Measurements from ENCODE around the gene MAPKAP1. TPM values are rescaled to one million over a fixed set of nuclear protein-coding genes. Genes with fewer than 3 reads are reported as not detected.
A peak's percentile ranks its signal among the peaks of the same experiment; 100 is the strongest.

The MAPKAP1 gene
- total and polyA plus RNA-seq, 2 of the 13 experiments (the other 11 are each of a cell fraction or from before 2014, with no cell fraction given): 45.0 to 64.3 TPM

- TF ChIP-seq ESRRA (CRISPR knock-in tag; IDR thresholded peaks at IDR 0.05; ENCODE audit: low read depth): no peak
- TF ChIP-seq, protein P1, sequence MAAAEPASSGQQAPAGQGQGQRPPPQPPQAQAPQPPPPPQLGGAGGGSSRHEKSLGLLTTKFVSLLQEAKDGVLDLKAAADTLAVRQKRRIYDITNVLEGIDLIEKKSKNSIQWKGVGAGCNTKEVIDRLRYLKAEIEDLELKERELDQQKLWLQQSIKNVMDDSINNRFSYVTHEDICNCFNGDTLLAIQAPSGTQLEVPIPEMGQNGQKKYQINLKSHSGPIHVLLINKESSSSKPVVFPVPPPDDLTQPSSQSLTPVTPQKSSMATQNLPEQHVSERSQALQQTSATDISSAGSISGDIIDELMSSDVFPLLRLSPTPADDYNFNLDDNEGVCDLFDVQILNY (CRISPR knock-in tag; conservative IDR thresholded peaks at IDR 0.05): 0 out of 2 replicates have a peak, but pooled peaks have one; percentile 27
- TF ChIP-seq SMARCC2 (IDR thresholded peaks at IDR 0.05): no peak
- no peak for TF ChIP-seq ZNF263 (CRISPR knock-in tag; IDR thresholded peaks at IDR 0.05)
- TF ChIP-seq TBX2 (CRISPR knock-in tag; IDR thresholded peaks at IDR 0.05; ENCODE audit: borderline replicate concordance): 0 out of 2 replicates have a peak, but pooled peaks have one; percentile 30
- no peak for TF ChIP-seq ZNF484 (CRISPR knock-in tag; IDR thresholded peaks at IDR 0.05; ENCODE audit: borderline replicate concordance, low read depth)
- TF ChIP-seq, protein P2, sequence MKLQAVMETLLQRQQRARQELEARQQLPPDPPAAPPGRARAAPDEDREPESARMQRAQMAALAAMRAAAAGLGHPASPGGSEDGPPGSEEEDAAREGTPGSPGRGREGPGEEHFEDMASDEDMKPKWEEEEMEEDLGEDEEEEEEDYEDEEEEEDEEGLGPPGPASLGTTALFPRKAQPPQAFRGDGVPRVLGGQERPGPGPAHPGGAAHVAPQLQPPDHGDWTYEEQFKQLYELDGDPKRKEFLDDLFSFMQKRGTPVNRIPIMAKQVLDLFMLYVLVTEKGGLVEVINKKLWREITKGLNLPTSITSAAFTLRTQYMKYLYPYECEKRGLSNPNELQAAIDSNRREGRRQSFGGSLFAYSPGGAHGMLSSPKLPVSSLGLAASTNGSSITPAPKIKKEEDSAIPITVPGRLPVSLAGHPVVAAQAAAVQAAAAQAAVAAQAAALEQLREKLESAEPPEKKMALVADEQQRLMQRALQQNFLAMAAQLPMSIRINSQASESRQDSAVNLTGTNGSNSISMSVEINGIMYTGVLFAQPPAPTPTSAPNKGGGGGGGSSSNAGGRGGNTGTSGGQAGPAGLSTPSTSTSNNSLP (IDR thresholded peaks at IDR 0.05; ENCODE audit: low read depth, low read length): no peak
- TF ChIP-seq SIN3A (IDR thresholded peaks at IDR 0.05; ENCODE audit: borderline replicate concordance, low read depth, low read length): no peak
- TF ChIP-seq CENPT (CRISPR knock-in tag; IDR thresholded peaks at IDR 0.05; ENCODE audit: low read depth): peak; percentile 34; the same call in 1 of the 2 replicates
- peak; percentile 65 for TF ChIP-seq ZFX (CRISPR knock-in tag; IDR thresholded peaks at IDR 0.05; ENCODE audit: low read depth)
- no peak for TF ChIP-seq TMF1 (CRISPR knock-in tag; IDR thresholded peaks at IDR 0.05; ENCODE audit: low read depth)
- TF ChIP-seq ZNF713 (CRISPR knock-in tag; IDR thresholded peaks at IDR 0.05): no peak
- TF ChIP-seq ZSCAN31 (CRISPR knock-in tag; IDR thresholded peaks at IDR 0.05; ENCODE audit: low read depth): 0 out of 2 replicates have a peak, but pooled peaks have one; percentile 15
- TF ChIP-seq IRX3 (CRISPR knock-in tag; IDR thresholded peaks at IDR 0.05; ENCODE audit: borderline replicate concordance, low read depth): 0 out of 2 replicates have a peak, but pooled peaks have one; percentile 56
- no peak for TF ChIP-seq ZNF883 (CRISPR knock-in tag; IDR thresholded peaks at IDR 0.05; ENCODE audit: not compliant biosample characterization)
- no peak for TF ChIP-seq ZNF12 (CRISPR knock-in tag; IDR thresholded peaks at IDR 0.05)
- TF ChIP-seq PPARG (CRISPR knock-in tag; conservative IDR thresholded peaks at IDR 0.05): no peak
- no peak for TF ChIP-seq FOXA1 (IDR thresholded peaks at IDR 0.05)
- no peak for TF ChIP-seq FOXA1 (CRISPR knock-in tag; IDR thresholded peaks at IDR 0.05)
- no peak for TF ChIP-seq GTF3A (CRISPR knock-in tag; conservative IDR thresholded peaks at IDR 0.05)
- TF ChIP-seq, protein P3, sequence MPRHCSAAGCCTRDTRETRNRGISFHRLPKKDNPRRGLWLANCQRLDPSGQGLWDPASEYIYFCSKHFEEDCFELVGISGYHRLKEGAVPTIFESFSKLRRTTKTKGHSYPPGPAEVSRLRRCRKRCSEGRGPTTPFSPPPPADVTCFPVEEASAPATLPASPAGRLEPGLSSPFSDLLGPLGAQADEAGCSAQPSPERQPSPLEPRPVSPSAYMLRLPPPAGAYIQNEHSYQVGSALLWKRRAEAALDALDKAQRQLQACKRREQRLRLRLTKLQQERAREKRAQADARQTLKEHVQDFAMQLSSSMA (CRISPR knock-in tag; IDR thresholded peaks at IDR 0.05): no peak
- no peak for TF ChIP-seq ZNF337 (CRISPR knock-in tag; IDR thresholded peaks at IDR 0.05; ENCODE audit: borderline replicate concordance, low read depth)
- no peak for TF ChIP-seq SMYD3 (CRISPR knock-in tag; IDR thresholded peaks at IDR 0.05)
- no peak for TF ChIP-seq ZNF446 (CRISPR knock-in tag; IDR thresholded peaks at IDR 0.05)
- TF ChIP-seq ISL2 (CRISPR knock-in tag; IDR thresholded peaks at IDR 0.05): peak; percentile 39; the same call in 1 of the 2 replicates
Measured at GRCh38 chr9:125407974-125408900, 298.8 kb downstream of the MAPKAP1 start (continued).

Measured in HepG2 (cell line).